K562 (cell line): ENCODE results near the gene KCNAB2. TPM values are rescaled to one million over a fixed set of nuclear protein-coding genes. Genes with fewer than 3 reads are reported as not detected.

Experiments used
- ATAC-seq: fragments of 200-7000 bp; cut with Tn5 transposase; 3 replicates; pipeline ENCODE4 v1.9.1; 2020; ENCODE audit warnings: moderate library complexity
- BruUV-seq: library from RNA; stranded (reverse); fragments of 400-500 nt; replicated peaks from 2 replicates; lab custom pipeline; 2021; lab: Mats Ljungman, UMichigan
- CTCF ChIA-PET: fragments of 300-600 bp; formaldehyde crosslinking; extraction: SDS; loops from one replicate; lab custom pipeline; 2021; ENCODE audit warnings: low intra/inter-chr PET ratio; lab: Yijun Ruan, JAX
- POLR2A ChIA-PET: fragments of 300-600, 350-650 bp; sonication (Branson Sonifier 250); formaldehyde crosslinking; extraction: SDS; loops from one replicate; lab custom pipeline; 2021; ENCODE audit warnings: antibody characterized with exemption, inconsistent platforms; lab: Yijun Ruan, JAX
- DNase-seq, 4 experiments: peaks; one replicate each; pipeline versions ENCODE4 v3.0.0 to v3.0.0-alpha.2; 2011 to 2018; ENCODE audit warnings: low spot score in 3 of 4, mixed read lengths in 3 of 4; ENCODE audit errors: extremely low read depth in 1 of 4
- FAIRE-seq: peaks from 2 replicates; lab custom pipeline; 2011; peaks lifted over from hg19 to GRCh38; lab: Jason Lieb, UNC
- H2AFZ ChIP-seq: 2 replicates; pipeline ENCODE4 v1.6.0; 2011; ENCODE audit warnings: low read depth, low read length, control low read depth, inconsistent platforms
- H3K27ac ChIP-seq: fragments of 200-600 bp; 3 replicates; pipeline ENCODE4 v1.8.0; 2011; ENCODE audit warnings: low read depth, mild to moderate bottlenecking, control low read depth, inconsistent platforms, low read length, moderate library complexity, mixed read lengths; ENCODE audit errors: extremely low read depth
- H3K27me3 ChIP-seq, 2 experiments: fragments of 300-600 bp in 1 of 2; 2 replicates in 1 of 2; 3 replicates in 1 of 2; pipeline versions ENCODE4 v1.6.0 to v1.8.0; 2011; ENCODE audit warnings: inconsistent platforms in 2 of 2, low read length in 2 of 2, mild to moderate bottlenecking in 1 of 2, mixed read lengths in 1 of 2, moderate library complexity in 1 of 2; ENCODE audit not compliant: control insufficient read depth in 2 of 2, insufficient read depth in 2 of 2
- H3K36me3 ChIP-seq: fragments of 300-600 bp; 3 replicates; pipeline ENCODE4 v1.8.0; 2011; ENCODE audit warnings: mild to moderate bottlenecking, low read length, inconsistent platforms; ENCODE audit not compliant: control insufficient read depth, insufficient read depth
- H3K4me1 ChIP-seq, 2 experiments: fragments of 200-600 bp in 1 of 2; replicated peaks in 1 of 2; 2 replicates in 1 of 2; 3 replicates in 1 of 2; pipeline versions ENCODE4 v1.5.1 to v1.8.0; 2011; ENCODE audit warnings: inconsistent platforms in 2 of 2, low read length in 2 of 2, mild to moderate bottlenecking in 1 of 2, mixed read lengths in 1 of 2, moderate library complexity in 1 of 2; ENCODE audit not compliant: control insufficient read depth in 2 of 2, insufficient read depth in 2 of 2
- H3K4me2 ChIP-seq: 2 replicates; pipeline ENCODE4 v1.6.1; 2011; ENCODE audit warnings: low read length, control low read depth, inconsistent platforms, mixed read lengths; ENCODE audit not compliant: insufficient read depth
- H3K4me3 ChIP-seq: fragments of 200-600 bp; sonication (generic), shearing (Covaris generic); 2 replicates; pipeline ENCODE4 v1.5.1; 2016; ENCODE audit warnings: control low read depth, inconsistent platforms
- H3K79me2 ChIP-seq: fragments of 200-600 bp; 3 replicates; pipeline ENCODE4 v1.8.0; 2011; ENCODE audit warnings: low read length, inconsistent platforms; ENCODE audit not compliant: control insufficient read depth, insufficient read depth
- H3K9ac ChIP-seq, 2 experiments: 2 replicates each; pipeline versions ENCODE4 v1.6.0 to v1.6.1; 2011; ENCODE audit warnings: low read depth in 2 of 2, low read length in 2 of 2, control low read depth in 1 of 2, inconsistent platforms in 1 of 2, mild to moderate bottlenecking in 1 of 2, mixed read lengths in 1 of 2; ENCODE audit not compliant: insufficient read depth in 1 of 2
- H3K9me1 ChIP-seq: one replicate; pipeline ENCODE4 v1.6.0; 2011; ENCODE audit warnings: inconsistent platforms, mild to moderate bottlenecking, low read length, moderate library complexity; ENCODE audit not compliant: control insufficient read depth, insufficient read depth
- H3K9me3 ChIP-seq: replicated peaks from 2 replicates; pipeline ENCODE4 v1.5.1; 2011; ENCODE audit warnings: low read depth, low read length, inconsistent platforms; ENCODE audit not compliant: control insufficient read depth, insufficient read depth
- H4K20me1 ChIP-seq: replicated peaks from 2 replicates; pipeline ENCODE4 v1.6.1; 2011; ENCODE audit warnings: low read length, inconsistent platforms, mixed read lengths; ENCODE audit not compliant: control insufficient read depth, insufficient read depth
- ARNT ChIP-seq, 2 experiments: fragments of 450-650 bp; IDR thresholded peaks; 2 replicates each; pipeline ENCODE4 v1.6.1; 2016; ENCODE audit warnings: mild to moderate bottlenecking in 1 of 2
- ESRRA ChIP-seq: fragments of 450-650 bp; IDR thresholded peaks from 2 replicates; pipeline ENCODE4 v1.6.1; 2014; ENCODE audit warnings: low read depth, mild to moderate bottlenecking, moderate library complexity, borderline replicate concordance
- FOXM1 ChIP-seq, 2 experiments: fragments of 450-650 bp in 1 of 2; sonication (generic) in 1 of 2; formaldehyde crosslinking in 1 of 2; IDR thresholded peaks; 2 replicates each; pipeline versions ENCODE4 v1.6.1 to v1.9.0; 2017 to 2022; ENCODE audit warnings: low read depth in 2 of 2, mild to moderate bottlenecking in 2 of 2, missing genetic modification reagents in 1 of 2, moderate library complexity in 1 of 2
- PHB ChIP-seq: fragments of 250-450 bp; sonication (Bioruptor Pico); IDR thresholded peaks from 2 replicates; pipeline ENCODE4 v1.5.0; 2021
- ZC3H4 ChIP-seq: sonication (generic); formaldehyde crosslinking; IDR thresholded peaks from 2 replicates; pipeline ENCODE4 v1.9.0; 2021; ENCODE audit warnings: missing genetic modification reagents, borderline replicate concordance
- WGBS: fragments of 100-300 bp; shearing (Covaris generic); methylation state at CpG from one replicate; pipeline ENCODE4 v1.1.6; 2016; ENCODE audit warnings: low coverage, mixed read lengths; ENCODE audit not compliant: insufficient coverage; ENCODE audit errors: missing lambda C conversion rate; 5-methylcytosine and 5-hydroxymethylcytosine counted together
- in situ Hi-C: fragments of 300-500 bp; cut with MboI; formaldehyde crosslinking; loops from 4 replicates; pipeline ENCODE4 v1.15.0; 2018; ENCODE audit warnings: inconsistent platforms, mixed read lengths
- intact Hi-C: fragments of 100-400 bp; cut with micrococcal nuclease; formaldehyde crosslinking; loops from 2 replicates; pipeline ENCODE4 v1.14.2; 2022
- polyA plus RNA-seq, 8 experiments: library from polyadenylated mRNA; depleted of rRNA in 4 of 8; stranded (reverse) in 5 of 8; unstranded in 3 of 8; fragments of >200 nt; fragmentation: Nextera tagmentation in 2 of 8; fragmentation: Illumina TruSeq in 1 of 8; extraction: Ambion mirVana in 2 of 8; extraction: Trizol in 1 of 8; gene quantifications; 2 replicates each; pipeline versions ENCODE4 v1.2.1 to v1.2.3, GENCODE V29; 2011 to 2014; ENCODE audit warnings: inconsistent platforms in 1 of 8, missing spikeins in 1 of 8
- total RNA-seq, 7 experiments: library from RNA; depleted of rRNA in 6 of 7; stranded (reverse); fragments of >200 nt in 6 of 7; fragmentation: Illumina TruSeq in 2 of 7; extraction: Trizol in 2 of 7; gene quantifications; 2 replicates each; pipeline versions ENCODE4 v1.2.1 to v1.2.3, GENCODE V29; 2011 to 2021; ENCODE audit warnings: low replicate concordance in 1 of 7
- TF ChIP-seq, protein P1 (sequence below), 3 experiments: IDR thresholded peaks in 2 of 3; conservative IDR thresholded peaks in 1 of 3; 2 replicates each; pipeline ENCODE4 v1.5.1; 2011 to 2012; ENCODE audit warnings: low read length in 3 of 3, mild to moderate bottlenecking in 3 of 3, control low read depth in 2 of 3, improper control_type of control experiment in 1 of 3, inconsistent platforms in 1 of 3, low read depth in 1 of 3, mixed read lengths in 1 of 3, moderate library complexity in 1 of 3; ENCODE audit not compliant: insufficient read depth in 2 of 3
- TF ChIP-seq, protein P2 (sequence below): fragments of 250-450 bp; sonication (Bioruptor Pico); IDR thresholded peaks from 2 replicates; pipeline ENCODE4 v1.8.0; 2022; ENCODE audit warnings: inconsistent platforms, mild to moderate bottlenecking, moderate library complexity, borderline replicate concordance
- TF ChIP-seq, protein P3 (sequence below): IDR thresholded peaks from 2 replicates; pipeline ENCODE4 v1.6.1; 2014; ENCODE audit warnings: antibody characterized with exemption

KCNAB2 gene
- total and polyA plus RNA-seq, 9 of the 15 experiments (the other 6 are each of a cell fraction or from before 2014, with no cell fraction given) = 1.8 to 15.8 (median 7.1) TPM

GRCh38 chr1:6105763-6106162 is 60.1 kb downstream of the KCNAB2 start (continued):
- TF ChIP-seq, protein P1, sequence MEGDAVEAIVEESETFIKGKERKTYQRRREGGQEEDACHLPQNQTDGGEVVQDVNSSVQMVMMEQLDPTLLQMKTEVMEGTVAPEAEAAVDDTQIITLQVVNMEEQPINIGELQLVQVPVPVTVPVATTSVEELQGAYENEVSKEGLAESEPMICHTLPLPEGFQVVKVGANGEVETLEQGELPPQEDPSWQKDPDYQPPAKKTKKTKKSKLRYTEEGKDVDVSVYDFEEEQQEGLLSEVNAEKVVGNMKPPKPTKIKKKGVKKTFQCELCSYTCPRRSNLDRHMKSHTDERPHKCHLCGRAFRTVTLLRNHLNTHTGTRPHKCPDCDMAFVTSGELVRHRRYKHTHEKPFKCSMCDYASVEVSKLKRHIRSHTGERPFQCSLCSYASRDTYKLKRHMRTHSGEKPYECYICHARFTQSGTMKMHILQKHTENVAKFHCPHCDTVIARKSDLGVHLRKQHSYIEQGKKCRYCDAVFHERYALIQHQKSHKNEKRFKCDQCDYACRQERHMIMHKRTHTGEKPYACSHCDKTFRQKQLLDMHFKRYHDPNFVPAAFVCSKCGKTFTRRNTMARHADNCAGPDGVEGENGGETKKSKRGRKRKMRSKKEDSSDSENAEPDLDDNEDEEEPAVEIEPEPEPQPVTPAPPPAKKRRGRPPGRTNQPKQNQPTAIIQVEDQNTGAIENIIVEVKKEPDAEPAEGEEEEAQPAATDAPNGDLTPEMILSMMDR (IDR thresholded peaks at IDR 0.05 in 2 of 3, conservative IDR thresholded peaks at IDR 0.05 in 1 of 3; ENCODE audit: insufficient read depth in 2 of 3, low read depth in 1 of 3, low read length in 3 of 3) = peak; percentile 37 to 60 (median 38); a peak in 5 of 6 replicates

GRCh38 chr1:6106321-6106731 is 60.6 kb downstream of the KCNAB2 start:
- no peak for FAIRE-seq
- no peaks in the 10 kb centered on the region for H3K79me2 ChIP-seq
- H3K4me3 ChIP-seq = no peak overlapping the region
- 35% methylated on average over 26 of the region's 28 CpGs for WGBS
- peaks cover 15 to 48% of the 10 kb centered on the region in 2 experiments; a peak in 4 of 5 replicates for H3K27me3 ChIP-seq
- no peaks in the 10 kb centered on the region for H3K9me1 ChIP-seq
- ChIA-PET CTCF (no interaction called here), POLR2A (no interaction called here)
- in situ Hi-C loops = no loop called here
- intact Hi-C loops = no loop called here
- TF ChIP-seq ESRRA (no peak), ARNT (IDR thresholded peaks at IDR 0.05) (no peak), FOXM1 (IDR thresholded peaks at IDR 0.05; ENCODE audit: low read depth) (no peak), FOXM1 (CRISPR knock-in tag; IDR thresholded peaks at IDR 0.05; ENCODE audit: low read depth) (no peak), PHB (no peak), ZC3H4 (CRISPR knock-in tag) (no peak)
- TF ChIP-seq, protein P2, sequence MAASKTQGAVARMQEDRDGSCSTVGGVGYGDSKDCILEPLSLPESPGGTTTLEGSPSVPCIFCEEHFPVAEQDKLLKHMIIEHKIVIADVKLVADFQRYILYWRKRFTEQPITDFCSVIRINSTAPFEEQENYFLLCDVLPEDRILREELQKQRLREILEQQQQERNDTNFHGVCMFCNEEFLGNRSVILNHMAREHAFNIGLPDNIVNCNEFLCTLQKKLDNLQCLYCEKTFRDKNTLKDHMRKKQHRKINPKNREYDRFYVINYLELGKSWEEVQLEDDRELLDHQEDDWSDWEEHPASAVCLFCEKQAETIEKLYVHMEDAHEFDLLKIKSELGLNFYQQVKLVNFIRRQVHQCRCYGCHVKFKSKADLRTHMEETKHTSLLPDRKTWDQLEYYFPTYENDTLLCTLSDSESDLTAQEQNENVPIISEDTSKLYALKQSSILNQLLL (CRISPR knock-in tag) = no peak
- TF ChIP-seq, protein P1 (IDR thresholded peaks at IDR 0.05 in 2 of 3, conservative IDR thresholded peaks at IDR 0.05 in 1 of 3; ENCODE audit: insufficient read depth in 2 of 3, low read depth in 1 of 3, low read length in 3 of 3) = peak in 1 of 3 experiments; percentile 32; a peak in 2 of 6 replicates
- TF ChIP-seq, protein P3, sequence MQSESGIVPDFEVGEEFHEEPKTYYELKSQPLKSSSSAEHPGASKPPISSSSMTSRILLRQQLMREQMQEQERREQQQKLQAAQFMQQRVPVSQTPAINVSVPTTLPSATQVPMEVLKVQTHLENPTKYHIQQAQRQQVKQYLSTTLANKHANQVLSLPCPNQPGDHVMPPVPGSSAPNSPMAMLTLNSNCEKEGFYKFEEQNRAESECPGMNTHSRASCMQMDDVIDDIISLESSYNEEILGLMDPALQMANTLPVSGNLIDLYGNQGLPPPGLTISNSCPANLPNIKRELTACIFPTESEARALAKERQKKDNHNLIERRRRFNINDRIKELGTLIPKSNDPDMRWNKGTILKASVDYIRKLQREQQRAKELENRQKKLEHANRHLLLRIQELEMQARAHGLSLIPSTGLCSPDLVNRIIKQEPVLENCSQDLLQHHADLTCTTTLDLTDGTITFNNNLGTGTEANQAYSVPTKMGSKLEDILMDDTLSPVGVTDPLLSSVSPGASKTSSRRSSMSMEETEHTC = no peak
- H4K20me1 ChIP-seq = peaks cover 12% of the 10 kb centered on the region; the same call in 1 of the 2 replicates
- no peak overlapping the region for H3K27ac ChIP-seq
- no peaks in the 10 kb centered on the region for H3K36me3 ChIP-seq
- no peak overlapping the region for H2AFZ ChIP-seq
- no peak overlapping the region for H3K4me2 ChIP-seq
- ATAC-seq = no peak
- BruUV-seq = no TSS peak
- H3K9me3 ChIP-seq = no peaks in the 10 kb centered on the region
- H3K9ac ChIP-seq = no peak overlapping the region
- H3K4me1 ChIP-seq = peaks cover 0 to 29% of the 10 kb centered on the region in 2 experiments; a peak in 2 of 5 replicates
- DNase-seq = no peak
